Nephron progenitor cell (in vitro differentiated cells): ENCODE results near the gene PCBP3.
"Not testable (repeated sequence)": the region's sequence is repeated elsewhere in the genome, so short reads cannot be mapped to it uniquely, and the experiment has no call there.

Experiments
- DNase-seq: peaks from one replicate; pipeline ENCODE4 v3.0.0; 2021
- H3K27ac Mint-ChIP-seq: 2 replicates; pipeline ENCODE4 v1.8.0; 2021; ENCODE audit warnings: mild to moderate bottlenecking, moderate library complexity, mixed read lengths
- H3K27me3 Mint-ChIP-seq: 2 replicates; pipeline ENCODE4 v1.8.0; 2021; ENCODE audit warnings: mild to moderate bottlenecking, low read depth, mixed read lengths; ENCODE audit not compliant: poor library complexity
- H3K36me3 Mint-ChIP-seq: 2 replicates; pipeline ENCODE4 v1.8.0; 2021; ENCODE audit warnings: low read depth, mixed read lengths
- H3K4me1 Mint-ChIP-seq: 2 replicates; pipeline ENCODE4 v1.8.0; 2021; ENCODE audit warnings: mixed read lengths
- H3K4me3 Mint-ChIP-seq: 2 replicates; pipeline ENCODE4 v1.8.0; 2021; ENCODE audit warnings: mild to moderate bottlenecking, moderate library complexity, mixed read lengths
- H3K9me3 Mint-ChIP-seq: 2 replicates; pipeline ENCODE4 v1.8.0; 2021; ENCODE audit warnings: mild to moderate bottlenecking, moderate library complexity, mixed read lengths
- CTCF ChIP-seq: fragments of 200-600 bp; sonication (generic); IDR thresholded peaks from 2 replicates; pipeline ENCODE4 v1.5.0; 2021; ENCODE audit warnings: antibody characterized with exemption

Gene PCBP3

GRCh38 chr21:45719177-45719802 is 75.8 kb downstream of the PCBP3 start:
- H3K9me3 Mint-ChIP-seq: peaks cover 11% of the 10 kb centered on the region
- no peaks in the 10 kb centered on the region for H3K36me3 Mint-ChIP-seq
- no peak overlapping the region for H3K4me3 Mint-ChIP-seq
- peaks cover 2% of the 10 kb centered on the region for H3K4me1 Mint-ChIP-seq
- DNase-seq: no peak
- no peak for TF ChIP-seq CTCF
- H3K27me3 Mint-ChIP-seq: peaks cover 5% of the 10 kb centered on the region
- no peak overlapping the region for H3K27ac Mint-ChIP-seq

- not testable (repeated sequence) for H3K4me3 Mint-ChIP-seq, H3K36me3 Mint-ChIP-seq, DNase-seq, H3K4me1 Mint-ChIP-seq, H3K27me3 Mint-ChIP-seq, H3K27ac Mint-ChIP-seq
- peaks cover 11% of the 10 kb centered on the region for H3K9me3 Mint-ChIP-seq
Observed at GRCh38 chr21:45720204-45720603, 76.7 kb downstream of the PCBP3 start.

GRCh38 chr21:45721671-45722070 is 78.1 kb downstream of the PCBP3 start:
- Mint-ChIP-seq H3K4me1 (peaks cover 5% of the 10 kb centered on the region), H3K27me3 (peaks cover 8% of the 10 kb centered on the region)
- no peak for TF ChIP-seq CTCF

GRCh38 chr21:45723049-45723958 is 79.8 kb downstream of the PCBP3 start:
- Mint-ChIP-seq H3K27ac (no peak overlapping the region), H3K4me3 (no peak overlapping the region), H3K4me1 (peaks cover 5% of the 10 kb centered on the region), H3K36me3 (no peaks in the 10 kb centered on the region), H3K27me3 (peaks cover 19% of the 10 kb centered on the region), H3K9me3 (no peaks in the 10 kb centered on the region)
- DNase-seq: no peak
- no peak for TF ChIP-seq CTCF

More at GRCh38 chr21:45721671-45722070, 78.1 kb downstream of the PCBP3 start:
- Mint-ChIP-seq H3K9me3 (peaks cover 6% of the 10 kb centered on the region), H3K36me3 (no peaks in the 10 kb centered on the region), H3K4me3 (no peak overlapping the region), H3K27ac (no peak overlapping the region)
- no peak for DNase-seq

GRCh38 chr21:45724345-45724961 is 80.9 kb downstream of the PCBP3 start:
- Mint-ChIP-seq H3K4me1 (peaks cover 5% of the 10 kb centered on the region), H3K9me3 (no peaks in the 10 kb centered on the region), H3K27me3 (peaks cover 19% of the 10 kb centered on the region), H3K4me3 (no peak overlapping the region), H3K36me3 (no peaks in the 10 kb centered on the region), H3K27ac (no peak overlapping the region)
- no peak for DNase-seq
- no peak for TF ChIP-seq CTCF
